ENCODE data around the gene MAP1B.

DNA sequence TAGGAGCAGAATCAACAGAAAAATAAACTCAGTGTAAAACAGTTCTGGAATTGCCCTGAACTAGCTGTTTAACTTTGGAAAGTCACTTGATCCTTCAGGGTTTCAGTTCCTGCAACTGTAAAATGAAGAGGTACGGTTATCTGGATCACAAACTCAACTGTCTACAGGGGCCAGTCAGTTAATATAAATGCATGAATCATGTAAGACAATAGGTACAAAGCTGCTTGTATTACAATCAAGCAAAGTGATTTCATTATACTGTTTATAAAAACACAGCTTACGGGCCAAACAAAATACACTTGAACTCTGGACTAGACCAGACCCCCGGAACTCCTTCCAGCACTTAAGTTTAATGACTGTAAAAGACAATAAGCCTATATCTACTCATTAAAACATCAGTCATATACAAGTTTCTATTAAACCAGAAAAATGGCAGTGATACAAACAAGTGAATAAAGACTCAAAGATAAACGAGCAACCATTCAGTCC is 139.7 kb downstream of the MAP1B start:
- TF ChIP-seq, protein P1, sequence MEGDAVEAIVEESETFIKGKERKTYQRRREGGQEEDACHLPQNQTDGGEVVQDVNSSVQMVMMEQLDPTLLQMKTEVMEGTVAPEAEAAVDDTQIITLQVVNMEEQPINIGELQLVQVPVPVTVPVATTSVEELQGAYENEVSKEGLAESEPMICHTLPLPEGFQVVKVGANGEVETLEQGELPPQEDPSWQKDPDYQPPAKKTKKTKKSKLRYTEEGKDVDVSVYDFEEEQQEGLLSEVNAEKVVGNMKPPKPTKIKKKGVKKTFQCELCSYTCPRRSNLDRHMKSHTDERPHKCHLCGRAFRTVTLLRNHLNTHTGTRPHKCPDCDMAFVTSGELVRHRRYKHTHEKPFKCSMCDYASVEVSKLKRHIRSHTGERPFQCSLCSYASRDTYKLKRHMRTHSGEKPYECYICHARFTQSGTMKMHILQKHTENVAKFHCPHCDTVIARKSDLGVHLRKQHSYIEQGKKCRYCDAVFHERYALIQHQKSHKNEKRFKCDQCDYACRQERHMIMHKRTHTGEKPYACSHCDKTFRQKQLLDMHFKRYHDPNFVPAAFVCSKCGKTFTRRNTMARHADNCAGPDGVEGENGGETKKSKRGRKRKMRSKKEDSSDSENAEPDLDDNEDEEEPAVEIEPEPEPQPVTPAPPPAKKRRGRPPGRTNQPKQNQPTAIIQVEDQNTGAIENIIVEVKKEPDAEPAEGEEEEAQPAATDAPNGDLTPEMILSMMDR (conservative IDR thresholded peaks at IDR 0.05 in 1 of 2, IDR thresholded peaks at IDR 0.05 in 1 of 2; ENCODE audit: extremely low read depth in 1 of 2, insufficient read depth in 1 of 2, low read depth in 1 of 2, low read length in 2 of 2): no peak
- no peak for TF ChIP-seq EZH2 (IDR thresholded peaks at IDR 0.05; ENCODE audit: borderline replicate concordance, low read length)

Data from mammary epithelial cell (primary cell).